Measurements from ENCODE around the gene MLNR. TPM values are rescaled to one million over a fixed set of nuclear protein-coding genes. Genes with fewer than 3 reads are reported as not detected.

MLNR gene
- total RNA-seq, 2 experiments from 2014 or later: not detected

DNA sequence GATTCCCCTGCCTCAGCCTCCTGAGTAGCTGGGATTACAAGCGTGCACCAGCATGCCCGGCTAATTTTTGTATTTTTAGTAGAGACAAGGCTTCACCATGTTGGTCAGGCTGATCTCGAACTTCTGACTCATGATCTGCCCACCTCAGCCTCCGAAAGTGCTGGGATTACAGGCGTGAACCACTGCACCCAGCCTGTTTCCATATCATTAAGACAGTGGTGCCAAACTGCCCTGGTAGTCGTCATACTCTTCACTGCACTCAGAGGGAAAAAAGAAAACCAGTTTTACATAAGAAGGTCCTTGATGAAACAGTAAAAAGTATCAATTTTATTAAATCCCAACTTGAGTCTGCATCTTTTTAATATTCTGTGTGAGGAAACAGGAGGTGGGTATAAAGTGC is 42.5 kb downstream of the MLNR start:
- Mint-ChIP-seq H3K4me3 (no peak overlapping the region), H3K9me3 (no peaks in the 10 kb centered on the region), H3K4me1 (peaks cover 12% of the 10 kb centered on the region), H3K27ac (no peak overlapping the region), H3K27me3 (no peaks in the 10 kb centered on the region), H3K36me3 (ENCODE audit: low read depth) (peaks cover 27% of the 10 kb centered on the region)
- ChIA-PET CTCF (interaction anchor here (1.3 kb wide), 1 partner anchor 14 kb away, joined by 3 read pairs; no protein-coding TSS in a partner anchor), POLR2A (no interaction called here)
- no peak for DNase-seq

DNA sequence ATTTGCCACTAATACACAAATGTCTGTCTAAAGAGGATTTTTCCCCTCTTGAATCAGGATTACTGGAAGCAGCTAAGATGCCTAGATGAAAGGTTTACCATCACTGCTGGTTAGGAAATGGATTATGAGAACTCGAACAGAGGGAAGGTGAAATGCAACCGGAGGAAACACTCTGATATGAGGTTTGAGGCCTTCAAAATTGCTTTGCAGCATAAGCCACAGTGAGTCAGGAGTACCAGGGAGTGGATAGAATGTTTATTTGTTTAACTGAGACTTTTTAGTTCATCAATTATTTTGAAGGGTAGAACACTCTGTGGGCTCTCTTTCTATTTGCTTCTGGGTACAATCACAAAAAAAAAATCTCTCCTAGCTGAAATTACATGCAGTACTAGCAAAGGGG is 45.7 kb downstream of the MLNR start:
- ChIA-PET POLR2A (no interaction called here), CTCF (no interaction called here)
- Mint-ChIP-seq H3K27ac (no peak overlapping the region), H3K4me3 (no peak overlapping the region), H3K4me1 (no peaks in the 10 kb centered on the region), H3K27me3 (no peaks in the 10 kb centered on the region), H3K9me3 (no peaks in the 10 kb centered on the region), H3K36me3 (ENCODE audit: low read depth) (peaks cover 18% of the 10 kb centered on the region)
- DNase-seq: no peak

DNA sequence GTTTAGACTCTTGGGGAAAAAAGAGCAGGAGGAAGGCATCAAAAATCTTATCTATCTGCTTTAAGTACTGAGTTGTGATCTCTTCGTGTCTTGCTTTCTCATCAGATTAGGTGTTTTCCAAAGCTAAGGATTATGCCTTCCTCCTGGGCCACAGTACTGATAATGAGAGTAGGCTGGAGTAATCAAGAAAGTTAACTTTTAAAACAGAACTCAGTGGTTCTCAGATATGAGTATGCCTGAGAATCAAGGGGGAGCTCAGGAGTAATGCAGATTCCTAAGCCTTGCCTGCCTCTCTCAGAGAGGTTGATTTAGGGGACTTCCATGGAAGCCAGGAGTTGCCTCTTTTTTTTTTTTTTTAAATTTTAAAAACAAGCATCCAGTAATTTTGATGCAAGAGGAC is 51.1 kb downstream of the MLNR start:
- Mint-ChIP-seq H3K9me3 (no peaks in the 10 kb centered on the region), H3K36me3 (ENCODE audit: low read depth) (peaks cover 6% of the 10 kb centered on the region), H3K27me3 (no peaks in the 10 kb centered on the region), H3K27ac (no peak overlapping the region), H3K4me3 (no peak overlapping the region), H3K4me1 (no peaks in the 10 kb centered on the region)
- DNase-seq: no peak
- POLR2A ChIA-PET: interaction anchor here (0.7 kb wide), 1 partner anchor 24 kb away, joined by 7 read pairs; no protein-coding TSS in a partner anchor
- CTCF ChIA-PET: interaction anchor here (0.6 kb wide), 1 partner anchor 11 kb away, joined by 3 read pairs; no protein-coding TSS in a partner anchor

Other genes starting within 250 kb of the MLNR start
- 10 to 100 TPM; 24.1 to 28.1 TPM for gene FNDC3A, start 244.4 kb upstream of the MLNR start, total RNA-seq
- 10 to 100 TPM in 1 of 2 experiments, 1 to 10 TPM in 1; 9.6 to 10.5 TPM for gene CDADC1, start 27.6 kb downstream of the MLNR start, total RNA-seq
- 1 to 10 TPM; 3.1 to 3.5 TPM for gene CAB39L, start 223.7 kb downstream of the MLNR start, total RNA-seq
- 10 to 100 TPM; 15.6 to 18.7 TPM for gene SETDB2, start 223.9 kb downstream of the MLNR start, total RNA-seq

Data from activated CD4-positive, alpha-beta T cell treated with anti-CD3 and anti-CD28 coated beads, Interleukin-2, amount 10 ng/mL, durations not matched to agents 7 days and 5 days (primary cell).